Transverse colon (tissue), 3 donors: ENCODE results near the gene ZBTB43.

Experiments used
- CTCF ChIP-seq, 5 experiments: fragments of 200-600 bp in 3 of 5; fragments of 450-650 bp in 2 of 5; sonication (generic) in 3 of 5; IDR thresholded peaks; 1 replicate in 2 of 5; 2 replicates in 3 of 5; pipeline ENCODE4 v1.5.1; 2016 to 2017; ENCODE audit warnings: antibody characterized with exemption in 5 of 5, inconsistent platforms in 3 of 5, mild to moderate bottlenecking in 2 of 5, moderate library complexity in 1 of 5
- POLR2A ChIP-seq: fragments of 450-650 bp; IDR thresholded peaks from one replicate; pipeline ENCODE4 v1.6.1; 2016; ENCODE audit warnings: antibody characterized with exemption, mild to moderate bottlenecking, moderate library complexity

GRCh38 chr9:126859111-126859510 is 54.3 kb downstream of the ZBTB43 start:
- TF ChIP-seq CTCF (IDR thresholded peaks at IDR 0.05) (no peak), POLR2A (no peak)
